ENCODE measurements around the gene ALDH3B2.

GRCh38 chr11:67644042-67644441 is 30.4 kb downstream of the ALDH3B2 start:
- TF ChIP-seq CTCF (IDR thresholded peaks at IDR 0.05; ENCODE audit: control extremely low read depth in 1 of 3, insufficient read depth in 1 of 3, low read depth in 1 of 3, low read length in 3 of 3) (peak in 2 of 3 experiments; percentile 55 to 72; a peak in 3 of 4 replicates), CREB1 (IDR thresholded peaks at IDR 0.05) (no peak), EP300 (IDR thresholded peaks at IDR 0.05; ENCODE audit: borderline replicate concordance in 1 of 2, low read depth in 2 of 2, low read length in 2 of 2) (no peak), CEBPB (IDR thresholded peaks at IDR 0.05; ENCODE audit: low read depth, low read length) (peak; percentile 94), FOSL1 (IDR thresholded peaks at IDR 0.05; ENCODE audit: insufficient read depth, low read depth, low read length) (no peak), POLR2AphosphoS5 (IDR thresholded peaks at IDR 0.05; ENCODE audit: low read depth, low read length) (no peak)
- TF ChIP-seq, protein P1, sequence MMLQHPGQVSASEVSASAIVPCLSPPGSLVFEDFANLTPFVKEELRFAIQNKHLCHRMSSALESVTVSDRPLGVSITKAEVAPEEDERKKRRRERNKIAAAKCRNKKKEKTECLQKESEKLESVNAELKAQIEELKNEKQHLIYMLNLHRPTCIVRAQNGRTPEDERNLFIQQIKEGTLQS (IDR thresholded peaks at IDR 0.05; ENCODE audit: insufficient read depth, low read depth, low read length): no peak
- TF ChIP-seq, protein P2, sequence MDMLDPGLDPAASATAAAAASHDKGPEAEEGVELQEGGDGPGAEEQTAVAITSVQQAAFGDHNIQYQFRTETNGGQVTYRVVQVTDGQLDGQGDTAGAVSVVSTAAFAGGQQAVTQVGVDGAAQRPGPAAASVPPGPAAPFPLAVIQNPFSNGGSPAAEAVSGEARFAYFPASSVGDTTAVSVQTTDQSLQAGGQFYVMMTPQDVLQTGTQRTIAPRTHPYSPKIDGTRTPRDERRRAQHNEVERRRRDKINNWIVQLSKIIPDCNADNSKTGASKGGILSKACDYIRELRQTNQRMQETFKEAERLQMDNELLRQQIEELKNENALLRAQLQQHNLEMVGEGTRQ (IDR thresholded peaks at IDR 0.05; ENCODE audit: low read length): no peak

Data from H1 (cell line).